H1 (cell line): ENCODE measurements around the gene KCNQ1. TPM values are rescaled to one million over a fixed set of nuclear protein-coding genes. Genes with fewer than 3 reads are reported as not detected.

Experiments used
- CHD7 ChIP-seq: fragments of 300-600 bp; sonication (generic); IDR thresholded peaks from 2 replicates; pipeline ENCODE4 v1.7.1; 2012; ENCODE audit warnings: low read length, moderate library complexity, mild to moderate bottlenecking, inconsistent platforms; ENCODE audit not compliant: insufficient replicate concordance
- ZNF274 ChIP-seq: IDR thresholded peaks from 2 replicates; pipeline ENCODE4 v1.7.0; 2012; ENCODE audit warnings: low read length, borderline replicate concordance; ENCODE audit errors: extremely low read depth
- polyA plus RNA-seq, 7 experiments: library from polyadenylated mRNA; depleted of rRNA in 3 of 7; stranded (reverse) in 5 of 7; unstranded in 2 of 7; fragments of >200 nt in 5 of 7; fragments of 200-250 nt in 2 of 7; gene quantifications; 1 replicate in 5 of 7; 2 replicates in 1 of 7; 4 replicates in 1 of 7; pipeline versions ENCODE4 v1.2.1 to v1.2.3, GENCODE V29; 2011 to 2013; ENCODE audit warnings: missing spikeins in 2 of 7, mixed read lengths in 2 of 7
- total RNA-seq: library from RNA; stranded (reverse); fragmentation: NEBNext Ultra II Directional; extraction: Animal tissue kit (Norgen Biotek cat#: 25700); gene quantifications from 2 replicates; pipeline ENCODE4 v1.2.1, GENCODE V29; 2021

KCNQ1 gene
- total and polyA plus RNA-seq, 2 of the 8 experiments (the other 6 are each of a cell fraction or from before 2014, with no cell fraction given), result 1.9 to 2.0 TPM

GRCh38 chr11:2525941-2526807 is 81.4 kb downstream of the KCNQ1 start (continued):
- no peak for TF ChIP-seq CHD7
- no peak for TF ChIP-seq ZNF274
